Measurements from ENCODE around the gene SELENOP.
"Not testable (repeated sequence)": the region's sequence is repeated elsewhere in the genome, so short reads cannot be mapped to it uniquely, and the experiment has no call there.

Gene SELENOP

DNA sequence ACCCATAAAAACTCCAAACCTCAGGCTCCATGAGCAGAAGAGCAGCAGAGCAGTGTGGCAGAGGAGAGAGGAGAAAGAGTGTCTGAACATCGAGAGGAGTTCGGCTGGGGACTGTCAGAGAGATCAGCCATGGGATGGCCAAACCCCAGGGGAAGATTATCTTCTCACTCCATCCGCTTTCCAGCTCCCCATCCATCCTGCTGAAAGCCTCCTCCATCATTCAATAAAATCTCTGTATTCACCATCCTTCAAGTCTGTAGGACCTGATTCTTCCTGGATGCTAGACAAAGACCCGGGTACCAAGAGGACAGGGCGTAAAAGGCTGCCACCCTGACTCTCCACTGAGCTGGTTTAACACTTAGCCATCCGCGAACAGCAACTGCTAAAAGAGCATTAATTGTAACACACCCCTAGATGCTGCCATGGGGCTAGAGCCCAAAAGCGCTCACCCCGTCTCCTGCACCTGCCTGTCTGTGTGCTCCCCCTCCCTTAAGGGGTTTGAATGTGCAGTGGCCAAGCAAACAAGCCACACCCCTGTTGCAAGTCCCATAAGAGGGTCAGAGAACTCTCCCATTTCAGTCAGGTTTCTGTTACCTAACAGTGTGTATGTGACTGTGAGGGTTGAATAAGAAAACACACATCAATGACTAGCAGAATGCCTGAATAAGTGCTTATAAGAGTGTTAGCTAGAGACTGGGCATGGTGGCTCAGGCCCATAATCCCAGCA, 13.9 kb upstream of the SELENOP start:
- DNase-seq = no peak

DNA sequence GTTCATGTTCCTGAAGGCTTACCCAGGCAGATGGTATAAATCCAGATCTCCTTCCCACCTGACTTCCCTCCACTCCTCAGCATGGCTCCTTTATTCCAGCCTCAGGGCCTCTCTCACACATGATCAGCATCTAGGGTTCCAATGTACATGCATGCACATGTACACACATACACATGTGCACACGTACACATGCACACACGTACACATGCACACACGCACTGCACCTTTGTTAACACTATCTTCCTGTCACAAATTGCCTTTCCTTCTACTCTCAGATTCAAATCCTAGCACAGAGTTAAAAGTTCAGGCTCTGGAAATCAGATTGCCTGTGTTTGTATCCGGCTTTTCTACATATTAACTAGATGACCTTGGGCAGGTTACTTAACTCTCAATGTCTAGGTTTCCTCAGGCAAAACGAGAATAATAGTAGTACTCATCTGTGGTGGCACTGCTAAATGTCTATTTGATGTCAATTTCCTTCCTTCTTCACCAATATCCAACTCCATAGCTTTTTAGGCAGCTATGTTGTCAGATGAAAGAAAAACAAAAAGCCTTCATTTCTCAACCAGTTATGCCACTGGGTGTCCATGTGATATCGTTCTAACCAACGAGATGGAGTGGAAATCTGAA, 12.8 kb upstream of the SELENOP start:
- no peak for DNase-seq

DNA sequence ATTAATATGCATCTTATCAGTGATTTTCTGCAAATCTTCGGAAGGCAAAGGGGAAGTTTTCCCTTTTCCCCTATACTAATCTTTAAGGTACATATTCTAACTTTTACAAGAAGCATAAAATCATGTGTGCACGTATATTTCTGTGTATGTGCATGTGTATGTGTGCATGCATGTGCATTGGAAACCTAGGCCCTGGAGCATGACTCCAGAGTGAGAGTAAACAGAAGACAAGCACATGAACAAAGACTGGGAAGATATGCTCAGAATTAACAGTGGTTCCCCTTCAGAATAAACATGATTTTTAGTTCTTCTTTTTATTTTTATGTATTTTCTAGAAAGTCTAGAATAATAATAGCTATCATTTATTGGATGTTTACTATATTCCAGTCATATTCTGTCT, 10.9 kb upstream of the SELENOP start:
- DNase-seq = no peak

DNA sequence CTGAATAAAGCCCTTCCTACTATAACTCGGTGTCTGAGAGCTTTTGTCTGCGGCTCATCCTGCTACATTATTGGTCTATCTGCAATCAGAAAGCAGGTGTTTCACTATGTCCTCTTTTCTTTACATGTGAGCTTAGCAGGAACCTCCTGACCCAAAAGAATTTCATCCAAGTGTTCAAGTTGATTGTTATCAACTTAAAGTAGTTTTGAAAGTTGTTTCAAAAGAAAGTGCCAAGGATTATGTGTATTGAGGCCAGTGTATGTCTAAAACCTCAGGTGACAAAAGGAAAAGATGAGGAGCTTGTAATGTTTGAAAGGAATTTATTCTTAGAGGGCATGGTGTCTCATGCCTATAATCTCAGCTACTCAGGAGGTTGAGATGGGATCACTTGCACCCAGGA, 8.1 kb upstream of the SELENOP start:
- DNase-seq = no peak

DNA sequence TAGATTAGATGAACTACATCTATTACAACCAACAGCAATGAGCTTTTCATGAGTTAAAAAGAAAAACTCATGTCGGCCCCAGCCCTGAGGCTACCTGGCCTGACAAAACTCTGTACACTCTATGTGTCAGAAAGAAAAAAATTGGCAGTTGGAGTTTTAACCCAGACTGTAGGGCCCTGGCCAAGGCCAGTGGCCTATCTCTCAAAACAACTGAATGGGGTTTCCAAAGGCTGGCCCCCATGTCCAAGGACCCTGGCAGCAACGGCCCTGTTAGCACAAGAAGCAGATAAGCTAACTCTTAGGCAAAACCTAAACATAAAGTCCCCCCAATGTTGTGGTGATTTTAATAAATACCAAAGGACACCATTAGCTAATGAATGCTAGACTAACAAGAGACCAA, 4.9 kb upstream of the SELENOP start:
- not testable (repeated sequence) for DNase-seq

DNA sequence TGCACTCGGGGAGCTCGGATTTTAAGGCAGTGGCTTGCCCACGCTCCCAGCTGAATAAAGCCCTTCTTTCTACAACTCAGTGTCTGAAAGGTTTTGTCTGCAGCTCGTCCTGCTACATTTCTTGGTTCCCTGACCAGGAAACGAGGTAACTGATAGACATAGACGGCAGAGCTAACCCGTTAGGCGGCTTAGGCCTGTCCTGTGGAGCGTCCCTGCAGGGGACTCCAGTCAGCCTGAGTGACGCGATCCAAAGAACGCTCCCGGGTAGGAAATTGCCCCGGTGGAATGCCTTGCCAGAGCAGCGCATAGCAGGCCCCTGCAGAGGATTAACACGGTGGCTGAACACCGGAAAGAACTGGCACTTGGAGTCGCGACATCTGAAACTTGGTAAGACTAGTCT, 1.8 kb upstream of the SELENOP start:
- DNase-seq = no peak

DNA sequence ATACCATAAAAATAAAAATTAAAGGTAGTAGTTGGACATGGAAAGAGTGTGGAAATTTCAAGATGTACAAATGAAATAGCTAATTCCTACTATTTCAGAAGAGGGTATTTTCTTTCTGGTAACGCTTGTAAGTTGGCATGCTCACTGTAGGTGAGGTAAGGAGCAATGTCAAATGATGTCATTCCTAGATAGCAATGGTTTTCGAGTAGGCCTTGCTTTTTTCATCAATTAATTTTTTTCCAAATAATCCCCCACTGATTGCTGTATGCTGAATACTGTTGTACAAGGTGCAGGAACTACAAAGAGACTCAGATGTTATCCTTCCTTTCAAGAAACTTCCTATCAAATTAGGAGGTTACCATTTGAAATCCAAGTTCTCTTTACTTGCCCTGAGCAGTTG, 928 bp upstream of the SELENOP start:
- DNase-seq = no peak

DNA sequence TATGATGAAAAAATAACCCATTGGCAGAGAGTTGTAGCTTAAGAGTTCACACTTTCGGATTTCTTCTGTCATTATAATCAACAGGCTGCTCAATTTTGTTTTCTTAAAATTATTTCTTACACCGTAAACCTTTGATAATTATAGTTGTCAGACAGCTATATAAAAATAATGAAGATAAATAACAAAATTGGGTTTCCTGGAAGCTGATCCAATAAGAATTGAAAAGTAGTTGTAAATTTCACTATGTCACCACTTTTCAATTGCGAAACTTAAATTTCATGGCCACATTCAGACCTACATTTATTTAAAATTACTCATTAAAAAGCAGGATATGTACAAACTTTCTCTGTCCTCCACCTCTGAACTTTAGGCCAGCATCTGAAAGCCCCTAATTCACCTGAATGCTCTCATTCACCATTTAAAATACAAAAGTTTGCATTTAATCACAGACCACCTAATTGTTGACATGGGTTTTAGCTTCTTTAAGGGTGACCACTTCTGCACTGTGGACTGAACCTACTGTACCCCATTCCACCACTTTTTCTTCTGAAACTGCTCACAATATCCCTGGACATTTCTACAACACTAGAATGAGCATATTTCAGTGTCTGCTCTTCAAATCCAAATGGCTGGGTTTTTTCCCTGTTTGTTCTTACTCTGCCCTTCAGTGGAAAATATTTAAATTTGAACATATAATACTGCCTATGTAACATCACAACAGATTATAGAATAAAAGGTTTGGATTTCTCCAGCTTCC, 680 bp downstream of the SELENOP start:
- DNase-seq = no peak

DNA sequence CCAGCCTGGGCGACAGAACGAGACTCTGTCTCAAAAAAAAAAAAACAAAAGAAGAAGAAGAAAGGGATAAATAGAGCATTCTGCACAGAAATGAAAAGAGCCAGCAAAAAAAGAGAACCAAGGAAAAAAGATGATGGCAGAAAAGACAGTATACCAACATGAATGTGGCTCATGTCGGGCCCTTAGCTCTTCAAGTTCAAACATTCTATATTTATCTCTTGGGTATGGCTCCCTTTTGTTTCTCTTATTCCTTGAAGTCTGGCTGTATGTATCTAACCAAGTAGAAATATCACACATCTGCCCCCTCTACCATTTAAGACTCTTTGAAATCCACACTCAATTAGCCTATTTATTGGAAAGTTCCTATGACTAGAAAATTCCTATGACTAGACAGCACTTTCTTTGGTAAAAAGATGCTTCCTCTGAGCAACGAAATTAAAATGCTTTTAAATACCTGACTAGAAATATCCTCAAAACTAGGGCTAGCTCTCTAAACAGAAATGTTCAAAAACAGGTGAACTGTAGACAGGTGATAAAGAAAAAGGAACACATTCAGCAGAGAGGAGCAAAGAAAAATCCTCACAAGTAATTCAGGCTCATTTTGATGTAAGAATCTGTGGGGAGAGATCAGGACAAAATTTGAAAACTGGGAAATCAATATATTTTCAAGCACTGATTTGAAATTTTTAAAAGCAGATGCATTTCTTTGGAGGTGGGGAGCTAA, 2.6 kb downstream of the SELENOP start:
- DNase-seq = no peak

DNA sequence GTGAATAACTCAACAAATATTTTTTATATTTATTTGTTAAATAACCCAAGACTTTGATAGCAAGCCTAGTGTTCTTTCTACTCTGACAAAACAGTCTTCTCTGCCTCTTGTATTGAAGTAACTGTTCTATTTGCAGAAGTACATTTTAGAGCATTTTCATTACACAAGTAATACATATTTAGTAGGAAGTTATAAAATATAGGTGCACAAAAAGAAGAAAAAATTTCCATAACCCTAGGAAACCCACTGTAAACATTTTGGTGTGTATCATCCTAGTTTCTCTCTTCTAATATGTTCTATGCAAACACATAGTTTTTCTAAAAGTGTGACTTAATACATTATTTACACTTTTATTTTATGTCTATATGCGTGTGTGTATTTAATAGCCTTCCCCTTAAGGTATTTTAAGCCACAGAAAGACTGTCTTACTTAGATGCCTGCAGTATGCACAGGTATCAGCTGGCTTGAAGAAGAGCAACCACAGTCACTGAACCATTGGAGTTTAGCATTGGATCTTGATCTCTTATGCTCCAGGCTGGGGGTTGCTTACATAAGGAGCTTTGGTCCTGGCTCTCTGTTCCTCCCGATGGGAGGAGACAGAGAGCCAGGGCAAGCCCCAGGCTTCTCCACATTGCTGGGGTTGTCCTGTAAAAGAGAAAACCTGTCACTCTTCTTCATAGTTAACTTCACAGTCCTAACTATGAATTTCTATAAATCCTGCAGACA, 3.8 kb downstream of the SELENOP start:
- DNase-seq = no peak

DNA sequence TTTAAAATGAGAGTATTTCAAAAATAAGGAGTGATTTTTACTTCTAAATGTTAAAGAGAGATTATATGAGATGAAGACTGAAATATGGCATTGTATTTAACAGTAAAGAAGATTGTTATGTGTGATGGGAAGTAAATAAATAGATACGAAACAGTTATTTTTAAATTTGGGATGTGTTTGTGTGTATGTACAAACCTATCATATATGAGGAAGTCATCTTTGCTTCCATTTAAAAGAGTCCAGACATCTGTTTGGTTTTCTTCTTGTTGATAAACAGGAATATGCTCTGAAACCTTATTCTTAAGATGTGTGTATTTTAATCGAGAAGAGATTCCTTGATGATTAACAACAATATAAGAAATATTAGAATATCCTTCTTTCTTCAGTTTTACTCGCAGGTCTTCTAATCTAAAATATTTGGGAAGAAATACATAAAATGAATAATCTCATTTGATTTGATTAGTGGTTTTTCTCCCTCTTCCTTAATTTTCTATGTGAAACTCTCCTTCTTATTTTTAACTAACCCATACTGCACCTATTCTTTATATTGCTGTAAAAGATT, 4.9 kb downstream of the SELENOP start:
- DNase-seq = no peak

DNA sequence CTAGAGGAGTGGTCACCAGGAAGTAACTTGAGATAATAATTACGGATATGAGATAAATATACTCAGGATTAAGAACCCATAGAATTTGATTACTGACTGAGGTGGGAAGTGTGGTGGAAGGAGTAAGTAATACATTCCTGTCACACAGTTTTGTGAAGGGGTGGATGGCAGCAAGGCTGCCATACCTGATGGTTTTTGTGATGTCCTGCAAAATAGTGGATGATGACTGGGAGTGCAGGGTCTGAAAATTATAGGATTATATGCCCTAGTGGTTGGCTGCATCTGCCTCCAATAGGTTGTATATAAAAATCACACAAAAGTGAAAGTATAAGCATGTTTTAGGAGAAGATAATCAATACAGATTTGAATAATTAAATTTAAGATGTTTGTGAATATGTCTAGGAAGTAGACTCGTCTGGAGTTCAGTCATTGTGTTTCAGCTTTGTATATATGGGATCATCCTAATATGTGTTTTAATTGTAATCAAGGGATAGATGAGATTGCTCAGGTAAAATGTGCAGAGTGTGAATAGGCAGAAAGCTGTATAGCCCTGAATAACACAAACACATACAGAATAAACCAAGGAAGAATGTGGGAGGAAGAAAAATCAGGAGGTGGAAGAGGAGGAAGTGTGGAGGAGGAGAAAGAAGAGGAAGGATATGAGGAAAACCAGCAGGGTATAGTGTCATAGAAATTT, 5.5 kb downstream of the SELENOP start:
- no peak for DNase-seq

DNA sequence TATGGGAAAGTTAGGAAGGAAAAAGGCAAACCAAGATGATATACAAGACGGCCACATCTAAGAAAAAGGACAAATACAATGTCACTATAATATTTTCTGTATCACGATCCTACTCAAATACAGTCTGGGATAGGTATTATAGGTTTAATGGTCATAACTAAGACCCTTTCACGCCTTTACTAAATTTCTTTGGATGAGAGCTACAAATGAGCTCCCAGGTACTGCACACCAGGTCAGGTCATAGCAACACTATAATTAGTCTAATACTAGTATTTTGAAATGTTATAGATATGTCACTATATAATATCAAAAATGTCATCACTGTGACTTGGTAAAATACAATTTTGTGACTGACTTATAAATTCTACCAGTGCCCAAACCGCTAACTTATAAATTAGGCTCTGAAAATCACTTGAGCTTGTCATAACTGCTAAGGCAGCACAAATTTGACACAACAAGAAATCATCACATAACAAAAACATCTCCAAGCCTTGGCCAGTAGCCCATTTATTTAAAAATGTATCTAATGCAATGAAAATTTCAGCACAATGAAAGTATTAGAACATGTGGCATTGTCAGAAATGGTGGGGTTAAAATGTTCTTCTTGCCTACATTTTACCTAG, 6.9 kb downstream of the SELENOP start:
- no peak for DNase-seq

DNA sequence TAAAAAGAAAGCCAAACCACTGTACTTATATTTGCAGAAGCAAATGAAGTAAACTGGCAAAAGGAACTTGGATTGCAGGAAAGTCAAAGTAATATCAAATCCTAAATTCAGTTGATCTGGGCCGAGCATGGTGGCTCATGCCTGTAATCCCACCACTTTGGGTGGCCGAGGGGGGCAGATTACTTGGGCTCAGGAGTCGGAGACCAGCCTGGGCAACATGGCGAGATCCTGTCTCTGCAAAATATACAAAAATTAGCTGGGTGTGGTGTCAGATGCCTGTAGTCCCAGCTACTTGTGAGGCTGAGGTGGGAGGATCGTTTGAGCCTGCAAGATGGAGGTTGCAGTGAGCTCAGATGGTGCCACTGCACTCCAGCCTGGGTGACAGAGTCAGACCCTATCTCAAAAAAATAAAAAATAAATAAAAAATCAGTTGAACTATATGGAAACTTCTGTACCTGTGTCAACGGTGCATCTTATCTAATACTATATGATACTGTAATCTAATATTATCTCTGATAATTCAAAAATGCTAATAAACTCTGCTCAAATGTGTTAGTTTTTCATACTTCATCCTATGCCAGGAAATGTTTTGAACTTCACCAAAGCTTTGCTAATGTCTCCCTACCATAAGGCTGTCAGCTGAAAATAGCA, 10.1 kb downstream of the SELENOP start:
- DNase-seq = no peak

DNA sequence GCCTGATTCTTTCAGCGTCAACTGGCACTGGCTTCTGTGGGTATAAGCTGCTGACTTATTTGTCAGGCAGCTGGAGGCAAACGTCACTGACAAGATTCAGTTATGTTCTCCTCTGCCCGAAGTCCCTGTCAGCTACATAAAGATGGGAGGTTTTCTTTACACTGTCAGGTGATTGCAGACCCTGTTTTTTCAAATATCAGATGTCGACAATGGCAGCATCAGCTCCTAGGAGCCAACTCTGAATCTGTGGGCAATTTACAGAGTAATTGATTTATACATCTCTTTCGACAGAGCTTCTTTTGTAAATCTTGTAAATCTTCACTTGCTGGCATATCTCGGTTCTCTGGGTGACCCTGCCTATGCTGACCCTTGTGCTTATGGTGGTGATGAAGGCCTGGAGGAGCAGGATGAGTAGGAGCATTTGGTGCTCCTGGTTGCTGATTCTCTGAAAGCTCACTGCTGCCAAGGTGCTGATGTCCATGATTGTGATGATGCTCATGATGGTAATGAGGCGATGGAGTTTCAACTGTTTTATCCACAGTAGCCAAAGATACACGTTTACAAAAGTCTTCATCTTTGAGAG, 10.9 kb downstream of the SELENOP start:
- no peak for DNase-seq

DNA sequence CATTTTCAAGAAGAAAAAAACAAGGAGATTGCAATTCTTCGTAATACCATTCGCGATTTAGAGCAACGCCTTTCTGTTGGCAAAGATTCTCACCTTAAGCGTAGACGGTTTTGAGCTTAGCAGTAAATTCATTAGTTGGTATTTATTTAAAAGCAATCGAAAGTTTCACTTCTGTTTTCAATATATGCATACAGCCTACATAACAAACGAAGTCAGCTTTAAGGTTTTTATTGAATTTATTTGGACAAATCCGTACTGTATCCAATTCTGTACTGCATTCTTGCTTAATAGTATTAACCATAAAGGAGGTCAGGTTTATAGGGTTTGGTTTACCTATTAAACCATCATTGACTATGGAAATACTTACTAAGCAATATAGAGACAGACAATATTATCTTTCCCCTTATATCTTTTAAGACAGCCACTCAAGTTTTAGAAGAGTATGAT, 12.0 kb downstream of the SELENOP start:
- DNase-seq = no peak

DNA sequence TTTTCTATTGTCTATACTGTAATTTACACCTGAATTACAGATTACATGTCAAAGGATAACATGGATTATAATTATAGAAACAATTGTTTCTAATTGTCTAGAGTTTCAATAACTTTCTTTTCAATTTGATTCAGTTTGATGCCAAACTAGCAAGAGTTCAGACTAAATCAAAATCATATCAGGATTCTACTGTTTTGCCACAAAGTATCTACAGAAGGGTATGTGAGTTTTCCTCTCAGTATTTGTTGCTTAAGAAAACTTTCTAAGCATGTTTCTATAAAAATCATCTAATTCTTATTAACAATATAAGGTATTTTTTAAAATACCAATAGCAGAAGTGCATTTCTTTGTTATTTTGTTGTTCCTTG, 12.5 kb downstream of the SELENOP start:
- no peak for DNase-seq

DNA sequence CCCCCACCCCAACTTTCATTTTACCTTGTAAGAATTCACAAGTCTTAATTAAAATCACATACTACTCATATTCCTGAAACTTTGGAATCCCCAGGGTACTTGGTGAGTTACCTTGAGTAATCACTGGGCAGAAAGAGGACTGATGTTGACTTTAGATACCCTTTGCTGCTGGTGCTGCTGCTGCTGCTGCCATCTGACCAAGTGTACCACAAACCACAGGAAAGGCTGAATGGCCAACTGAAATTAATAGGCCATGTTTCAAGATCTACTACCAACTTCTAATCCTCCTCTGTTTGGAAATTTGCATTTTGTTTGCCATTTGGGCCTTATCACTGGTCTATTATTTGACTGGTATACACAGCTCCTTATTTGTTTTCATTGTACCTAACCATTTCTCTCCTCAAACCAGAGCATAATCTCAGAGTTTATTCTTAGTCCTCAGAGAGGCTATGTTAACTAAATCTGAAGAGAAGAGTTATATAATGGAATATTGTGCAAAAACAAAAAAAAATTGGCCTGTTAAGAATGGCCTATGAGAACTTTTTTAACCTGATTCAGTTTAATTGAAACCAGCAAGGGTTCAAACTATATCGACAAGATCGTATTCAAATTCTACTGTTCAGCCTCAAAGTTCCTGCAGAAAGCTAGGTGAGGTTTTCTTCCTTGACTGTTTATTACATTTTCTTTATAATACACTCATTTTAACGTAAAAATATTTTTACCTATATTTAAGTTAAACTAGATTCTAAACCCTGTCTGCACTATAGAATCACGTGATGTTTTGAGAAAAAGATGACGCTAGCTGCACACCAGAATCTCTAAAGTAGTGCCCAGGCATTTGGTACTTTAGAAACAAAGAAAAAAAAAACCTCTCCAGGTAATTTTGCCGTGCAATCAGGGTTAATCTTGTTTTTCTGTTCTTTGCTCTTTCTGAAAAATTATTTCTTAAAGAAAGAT, 13.1 kb downstream of the SELENOP start:
- no peak for DNase-seq

DNA sequence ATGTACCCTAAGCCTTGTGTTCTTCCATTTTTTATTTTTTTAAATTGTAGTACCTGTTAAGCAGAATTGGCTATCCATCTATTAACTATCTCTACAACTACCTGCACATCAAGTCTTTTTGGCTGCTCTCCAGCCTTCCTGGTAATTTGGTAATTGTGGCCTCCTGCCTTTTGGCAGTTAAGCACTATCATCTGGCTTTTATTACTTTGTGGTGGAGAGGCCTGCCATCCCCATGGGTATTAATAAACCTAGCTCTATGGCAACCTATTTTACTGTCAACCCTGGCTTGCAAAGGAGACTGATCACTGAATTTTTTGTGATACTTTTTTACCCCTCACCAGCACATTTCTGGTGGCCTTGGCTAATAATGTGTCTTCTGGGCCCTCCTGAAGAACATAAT, 20.5 kb downstream of the SELENOP start:
- DNase-seq = no peak
